HL-60/S4 (cell line): ENCODE results near the gene NEK10.

ENCODE experiments used
- in situ Hi-C: fragments of 300-500 bp; cut with MboI; formaldehyde crosslinking; loops from 2 replicates; pipeline ENCODE4 v1.14.3; 2022; ENCODE audit warnings: low sequenced_read_pairs

Gene NEK10

GRCh38 chr3:27193056-27193455 is 176.1 kb downstream of the NEK10 start:
- in situ Hi-C loops: no loop called here

GRCh38 chr3:27186013-27186412 is 183.2 kb downstream of the NEK10 start:
- in situ Hi-C loops: no loop called here

GRCh38 chr3:27185231-27185989 is 183.8 kb downstream of the NEK10 start:
- in situ Hi-C loops: no loop called here

- in situ Hi-C loops: no loop called here
These were observed 184.9 kb downstream of the NEK10 start for GRCh38 chr3:27184261-27184660.

GRCh38 chr3:27176256-27176655 is 192.9 kb downstream of the NEK10 start:
- in situ Hi-C loops: no loop called here

GRCh38 chr3:27174530-27174929 is 194.7 kb downstream of the NEK10 start:
- in situ Hi-C loops: no loop called here

GRCh38 chr3:27171113-27171512 is 198.1 kb downstream of the NEK10 start:
- in situ Hi-C loops: no loop called here

GRCh38 chr3:27166888-27167287 is 202.3 kb downstream of the NEK10 start:
- in situ Hi-C loops: no loop called here

- in situ Hi-C loops: no loop called here
These were observed 203.9 kb downstream of the NEK10 start for GRCh38 chr3:27165321-27165721.

- in situ Hi-C loops: no loop called here
These were observed 208.3 kb downstream of the NEK10 start for GRCh38 chr3:27160779-27161287.

- in situ Hi-C loops: no loop called here
These were observed 209.0 kb downstream of the NEK10 start for GRCh38 chr3:27160146-27160545.

- in situ Hi-C loops: no loop called here
These were observed 222.0 kb downstream of the NEK10 start for GRCh38 chr3:27147215-27147614.

GRCh38 chr3:27146786-27147185 is 222.4 kb downstream of the NEK10 start:
- in situ Hi-C loops: no loop called here

- in situ Hi-C loops: no loop called here
These were observed 223.5 kb downstream of the NEK10 start for GRCh38 chr3:27145719-27146118.

- in situ Hi-C loops: no loop called here
These were observed 227.5 kb downstream of the NEK10 start for GRCh38 chr3:27141668-27142067.

GRCh38 chr3:27138562-27138961 is 230.6 kb downstream of the NEK10 start:
- in situ Hi-C loops: no loop called here

GRCh38 chr3:27138005-27138404 is 231.2 kb downstream of the NEK10 start:
- in situ Hi-C loops: no loop called here

GRCh38 chr3:27134171-27134796 is 234.9 kb downstream of the NEK10 start:
- in situ Hi-C loops: no loop called here

- in situ Hi-C loops: no loop called here
These were observed 236.1 kb downstream of the NEK10 start for GRCh38 chr3:27133060-27133459.

- in situ Hi-C loops: no loop called here
These were observed 238.4 kb downstream of the NEK10 start for GRCh38 chr3:27130796-27131195.

- in situ Hi-C loops: no loop called here
These were observed 241.3 kb downstream of the NEK10 start for GRCh38 chr3:27127879-27128278.

- in situ Hi-C loops: no loop called here
These were observed 242.0 kb downstream of the NEK10 start for GRCh38 chr3:27127195-27127594.
